HG03521 (cell line): ENCODE measurements around the gene FAM162A.
"Not testable (repeated sequence)": the region's sequence is repeated elsewhere in the genome, so short reads cannot be mapped to it uniquely, and the experiment has no call there.

ENCODE experiments used
- ATAC-seq: cut with Tn5 transposase; IDR thresholded peaks from one replicate; pipeline ENCODE4 v1.9.1; 2021; ENCODE audit warnings: mild to moderate bottlenecking, moderate library complexity; ENCODE audit not compliant: unreplicated experiment

FAM162A gene

GRCh38 chr3:122415762-122416654 lies 32.0 kb downstream of the FAM162A start, which contains the start of gene WDR5B:
TSS of gene WDR5B (minus strand) at chr3:122416062. CDS start at chr3:122415528, 534 bp downstream.
- ATAC-seq: peak; percentile 82

DNA sequence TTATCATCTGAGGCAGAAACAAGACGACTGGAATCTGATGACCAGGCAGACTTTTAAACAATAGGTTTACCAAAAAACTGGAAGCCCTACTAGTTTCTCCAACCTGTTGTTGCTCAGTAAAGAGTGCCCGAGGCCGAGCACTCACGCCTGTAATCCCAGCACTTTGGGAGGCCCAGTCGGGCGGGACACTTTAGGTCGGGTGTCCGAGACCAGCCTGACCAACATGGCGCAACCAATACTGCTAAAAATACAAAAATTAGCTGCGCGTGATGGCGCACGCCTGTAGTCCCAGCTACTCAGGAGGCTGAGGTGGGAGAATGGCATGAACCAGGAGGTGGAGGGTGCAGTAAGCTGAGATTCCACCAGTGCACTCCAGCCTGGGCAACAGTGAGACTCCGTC lies 33.0 kb downstream of the FAM162A start:
- ATAC-seq: no peak

DNA sequence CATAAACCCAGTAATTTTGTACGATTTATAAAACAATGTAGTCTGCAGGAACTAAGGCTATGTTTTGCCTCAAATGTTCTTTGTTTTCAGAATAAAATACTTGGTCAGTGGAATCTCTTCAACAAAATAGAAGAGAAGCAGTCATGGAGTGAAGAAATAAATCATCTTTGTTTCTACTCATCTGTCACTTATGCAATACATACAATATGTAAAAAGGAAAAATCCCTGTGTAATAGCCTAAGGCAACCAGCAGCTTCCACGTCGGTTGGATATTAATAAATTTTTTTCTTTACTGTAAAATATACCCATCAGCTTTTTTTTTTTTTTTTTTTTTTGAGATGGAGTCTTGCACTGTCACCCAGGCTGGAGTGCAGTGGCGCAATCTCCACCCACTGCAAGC lies 37.1 kb downstream of the FAM162A start:
- no peak for ATAC-seq

DNA sequence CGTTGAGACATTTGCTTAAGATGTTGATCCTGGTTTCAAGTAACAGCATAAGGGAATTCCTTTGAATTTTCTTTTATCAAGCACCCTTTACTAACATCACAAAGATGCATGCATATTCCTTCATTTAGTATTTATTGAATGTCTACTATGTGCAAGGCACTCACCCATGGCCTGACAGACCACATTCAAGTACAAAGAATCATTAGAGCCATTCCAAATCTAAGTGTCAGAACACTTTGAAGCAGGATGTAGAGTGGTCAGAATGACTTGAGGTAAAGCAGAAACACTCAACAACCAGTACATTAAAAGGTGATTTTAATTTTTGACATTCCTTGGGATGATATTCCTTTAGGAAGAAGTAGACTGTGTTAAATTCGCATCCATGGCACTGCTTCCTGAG lies 37.9 kb downstream of the FAM162A start:
- ATAC-seq: no peak

DNA sequence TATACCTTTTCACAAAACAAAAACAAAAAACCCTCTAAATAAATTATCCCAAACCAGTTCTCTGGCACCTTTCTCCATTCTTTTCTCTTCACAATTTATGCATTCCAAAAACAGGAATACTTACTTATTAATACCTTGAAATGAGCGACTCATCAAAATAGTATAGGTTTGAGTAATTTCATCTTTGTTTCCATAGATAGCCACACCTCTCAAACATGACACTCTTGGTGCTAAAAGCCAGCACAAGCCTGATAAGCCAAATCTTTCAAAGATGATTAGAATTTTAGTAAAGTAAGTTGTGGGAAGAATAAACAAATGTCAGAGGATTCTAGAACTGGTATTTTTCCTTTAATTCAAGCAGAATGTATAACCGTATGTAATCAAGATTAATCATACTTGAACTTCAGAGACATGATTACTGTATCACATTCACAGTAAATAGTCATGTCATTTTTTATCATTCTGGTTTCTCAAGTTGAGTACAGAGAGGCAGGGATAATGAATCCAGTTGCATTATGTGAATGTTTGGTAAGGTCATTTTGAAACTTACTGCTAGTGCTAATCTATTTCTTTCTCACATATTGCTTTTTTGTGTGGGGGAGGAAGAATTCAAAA lies 44.0 kb downstream of the FAM162A start:
- ATAC-seq: no peak

GRCh38 chr3:122430371-122430770 lies 46.4 kb downstream of the FAM162A start:
- no peak for ATAC-seq

- ATAC-seq: no peak
These were observed 52.0 kb downstream of the FAM162A start for GRCh38 chr3:122435950-122436349.

- ATAC-seq: no peak
These were observed 59.1 kb downstream of the FAM162A start for GRCh38 chr3:122443090-122443489.

DNA sequence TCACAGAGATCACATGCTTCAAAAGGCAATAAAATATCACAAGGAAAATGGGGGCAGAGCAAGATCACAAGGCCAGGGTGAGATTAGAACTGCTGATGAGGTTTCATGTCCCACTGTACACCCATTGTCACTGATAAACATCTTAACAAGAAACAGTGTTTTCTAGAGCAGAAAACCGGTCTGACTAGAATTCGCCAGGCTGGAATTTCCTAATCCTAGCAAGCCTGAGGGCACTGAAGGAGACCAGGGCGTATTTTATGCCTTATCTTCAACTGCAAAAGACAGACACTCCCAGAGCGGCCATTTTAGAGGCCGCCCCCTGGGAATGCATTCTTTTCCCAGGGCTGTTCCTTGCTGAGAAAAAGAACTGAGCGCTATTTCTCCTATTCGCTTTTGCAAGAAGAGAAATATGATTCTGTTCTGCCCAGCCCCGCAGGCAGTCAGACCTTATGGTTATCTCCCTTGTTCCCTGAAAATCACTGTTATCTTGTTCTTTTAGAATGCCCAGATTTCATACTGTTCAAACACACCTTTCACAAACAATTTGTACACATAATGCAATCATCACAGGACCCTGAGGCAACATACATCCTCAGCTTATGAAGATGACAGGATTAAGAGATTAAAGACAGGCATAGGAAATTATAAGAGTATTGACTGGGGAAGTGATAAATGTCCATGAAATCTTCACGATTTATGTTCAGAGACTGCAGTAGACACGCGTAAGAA lies 59.9 kb downstream of the FAM162A start:
- not testable (repeated sequence) for ATAC-seq

GRCh38 chr3:122444491-122444887 lies 60.5 kb downstream of the FAM162A start:
- not testable (repeated sequence) for ATAC-seq

DNA sequence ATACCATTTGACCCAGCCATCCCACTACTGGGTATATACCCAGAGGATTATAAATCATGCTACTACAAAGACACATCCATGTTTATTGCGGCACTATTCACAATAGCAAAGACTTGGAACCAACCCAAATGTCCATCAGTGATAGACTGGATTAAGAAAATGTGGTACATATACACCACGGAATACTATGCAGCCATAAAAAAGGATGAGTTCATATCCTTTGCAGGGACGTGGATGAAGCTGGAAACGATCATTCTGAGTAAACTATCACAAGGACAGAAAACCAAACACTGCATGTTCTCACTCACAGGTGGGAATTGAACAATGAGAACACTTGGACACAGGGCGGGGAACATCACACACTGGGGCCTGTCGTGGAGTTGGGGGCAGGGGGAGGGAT lies 64.2 kb downstream of the FAM162A start:
- ATAC-seq: not testable (repeated sequence)

- no peak for ATAC-seq
These were observed 67.4 kb downstream of the FAM162A start for GRCh38 chr3:122451371-122451770.

GRCh38 chr3:122456074-122456473 lies 72.1 kb downstream of the FAM162A start:
- ATAC-seq: no peak

DNA sequence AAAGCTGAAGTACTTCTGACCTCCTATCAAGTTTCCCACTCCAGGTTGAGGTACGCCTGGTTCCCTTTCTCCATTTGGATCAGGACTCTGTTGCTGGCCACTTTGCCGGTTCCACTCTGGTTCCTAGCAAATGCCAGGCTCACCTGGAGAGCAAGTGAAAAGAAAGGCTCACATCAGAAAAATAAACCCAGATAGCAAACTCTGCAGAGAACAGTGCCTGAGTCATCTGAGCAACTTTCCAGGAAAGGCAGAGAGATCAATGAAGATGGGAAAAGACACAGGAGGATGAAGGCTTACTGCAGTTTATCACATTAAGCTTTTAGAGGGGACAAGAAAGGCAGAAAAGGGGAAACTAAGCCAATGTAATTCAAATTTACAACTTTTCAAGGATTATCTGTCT lies 73.7 kb downstream of the FAM162A start:
- no peak for ATAC-seq

GRCh38 chr3:122458992-122459391 lies 75.0 kb downstream of the FAM162A start:
- ATAC-seq: no peak

- no peak for ATAC-seq
These were observed 77.8 kb downstream of the FAM162A start for GRCh38 chr3:122461806-122462205.
